RPMI8226 (cell line): ENCODE results near the gene ARHGAP45.

Experiments
- DNase-seq: peaks from one replicate; pipeline ENCODE4 v3.0.0-alpha.2; 2015

Gene ARHGAP45

GRCh38 chr19:1133471-1133929, 66.5 kb downstream of the ARHGAP45 start:
- no peak for DNase-seq

- DNase-seq = no peak
These were observed 67.5 kb downstream of the ARHGAP45 start for GRCh38 chr19:1134431-1134830.

GRCh38 chr19:1135454-1135853, 68.5 kb downstream of the ARHGAP45 start:
- no peak for DNase-seq

- DNase-seq = peak; percentile 13
These were observed 69.2 kb downstream of the ARHGAP45 start for GRCh38 chr19:1136201-1136600.
